ENCODE data around the gene STX3. TPM values are rescaled to one million over a fixed set of nuclear protein-coding genes. Genes with fewer than 3 reads are reported as not detected.
"Not testable (repeated sequence)": the region's sequence is repeated elsewhere in the genome, so short reads cannot be mapped to it uniquely, and the experiment has no call there.

STX3 gene
- total and polyA plus RNA-seq, 5 donors from 2014 or later: 0.44 to 3.1 (median 2.0) TPM

GRCh38 chr11:59848439-59848838 is 93.3 kb downstream of the STX3 start:
- not testable (repeated sequence) for H3K36me3 Mint-ChIP-seq; H3K4me1 Mint-ChIP-seq; H3K27me3 ChIP-seq (ENCODE audit: control insufficient read depth, insufficient read depth, low read length); H3K4me3 Mint-ChIP-seq; H3K27ac ChIP-seq (ENCODE audit: insufficient read depth, low read length, poor library complexity, severe bottlenecking); H3K27ac Mint-ChIP-seq; DNase-seq; H3K9me3 Mint-ChIP-seq; ATAC-seq (ENCODE audit: low read depth in 2 of 2); H3K36me3 ChIP-seq (ENCODE audit: control insufficient read depth, insufficient read depth, low read length); H3K4me1 ChIP-seq (ENCODE audit: control insufficient read depth, insufficient read depth, low read length, poor library complexity, severe bottlenecking); H3K9me3 ChIP-seq (ENCODE audit: control insufficient read depth in 2 of 2, low read length in 2 of 2); H3K27me3 Mint-ChIP-seq; H3K4me3 ChIP-seq (ENCODE audit: low read depth, low read length)

GRCh38 chr11:59849129-59849528 is 94.0 kb downstream of the STX3 start:
- Mint-ChIP-seq H3K36me3 (no peaks in the 10 kb centered on the region), H3K27me3 (no peaks in the 10 kb centered on the region), H3K4me3 (no peak overlapping the region), H3K27ac (no peak overlapping the region), H3K9me3 (peaks cover 0 to 5% (median 0%) of the 10 kb centered on the region in 7 donors), H3K4me1 (no peaks in the 10 kb centered on the region)
- no peak overlapping the region for H3K4me3 ChIP-seq (ENCODE audit: low read depth, low read length)
- no peaks in the 10 kb centered on the region for H3K4me1 ChIP-seq (ENCODE audit: control insufficient read depth, insufficient read depth, low read length, poor library complexity, severe bottlenecking)
- H3K9me3 ChIP-seq (ENCODE audit: control insufficient read depth in 2 of 2, low read length in 2 of 2): no peaks in the 10 kb centered on the region
- no peak for DNase-seq
- no peaks in the 10 kb centered on the region for H3K27me3 ChIP-seq (ENCODE audit: control insufficient read depth, insufficient read depth, low read length)
- H3K36me3 ChIP-seq (ENCODE audit: control insufficient read depth, insufficient read depth, low read length): no peaks in the 10 kb centered on the region
- ATAC-seq (ENCODE audit: low read depth in 2 of 2): no peak
- no peak overlapping the region for H3K27ac ChIP-seq (ENCODE audit: insufficient read depth, low read length, poor library complexity, severe bottlenecking)

GRCh38 chr11:59849551-59849950 is 94.4 kb downstream of the STX3 start:
- H3K36me3 ChIP-seq (ENCODE audit: control insufficient read depth, insufficient read depth, low read length); H3K27me3 Mint-ChIP-seq; ATAC-seq (ENCODE audit: low read depth in 2 of 2); H3K27ac ChIP-seq (ENCODE audit: insufficient read depth, low read length, poor library complexity, severe bottlenecking); H3K4me1 Mint-ChIP-seq; H3K4me1 ChIP-seq (ENCODE audit: control insufficient read depth, insufficient read depth, low read length, poor library complexity, severe bottlenecking); H3K9me3 ChIP-seq (ENCODE audit: control insufficient read depth in 2 of 2, low read length in 2 of 2); DNase-seq; H3K4me3 Mint-ChIP-seq; H3K9me3 Mint-ChIP-seq; H3K27ac Mint-ChIP-seq; H3K27me3 ChIP-seq (ENCODE audit: control insufficient read depth, insufficient read depth, low read length); H3K36me3 Mint-ChIP-seq; H3K4me3 ChIP-seq (ENCODE audit: low read depth, low read length): not testable (repeated sequence)

- not testable (repeated sequence) for H3K27me3 Mint-ChIP-seq; H3K36me3 ChIP-seq (ENCODE audit: control insufficient read depth, insufficient read depth, low read length); H3K27me3 ChIP-seq (ENCODE audit: control insufficient read depth, insufficient read depth, low read length); H3K36me3 Mint-ChIP-seq; H3K4me1 Mint-ChIP-seq; H3K4me3 Mint-ChIP-seq; H3K9me3 Mint-ChIP-seq; H3K4me3 ChIP-seq (ENCODE audit: low read depth, low read length); H3K4me1 ChIP-seq (ENCODE audit: control insufficient read depth, insufficient read depth, low read length, poor library complexity, severe bottlenecking); H3K9me3 ChIP-seq (ENCODE audit: control insufficient read depth in 2 of 2, low read length in 2 of 2); ATAC-seq (ENCODE audit: low read depth in 2 of 2); DNase-seq; H3K27ac Mint-ChIP-seq; H3K27ac ChIP-seq (ENCODE audit: insufficient read depth, low read length, poor library complexity, severe bottlenecking)
Observed at GRCh38 chr11:59851416-59851815, 96.2 kb downstream of the STX3 start.

- no peak overlapping the region for H3K4me3 Mint-ChIP-seq
- H3K9me3 Mint-ChIP-seq: peaks cover 0 to 5% (median 1%) of the 10 kb centered on the region in 7 donors
- Histone ChIP-seq H3K27me3 (ENCODE audit: control insufficient read depth, insufficient read depth, low read length) (no peaks in the 10 kb centered on the region), H3K4me1 (ENCODE audit: control insufficient read depth, insufficient read depth, low read length, poor library complexity, severe bottlenecking) (peaks cover 5% of the 10 kb centered on the region), H3K36me3 (ENCODE audit: control insufficient read depth, insufficient read depth, low read length) (no peaks in the 10 kb centered on the region), H3K4me3 (ENCODE audit: low read depth, low read length) (no peak overlapping the region), H3K27ac (ENCODE audit: insufficient read depth, low read length, poor library complexity, severe bottlenecking) (no peak overlapping the region), H3K9me3 (ENCODE audit: control insufficient read depth in 2 of 2, low read length in 2 of 2) (no peaks in the 10 kb centered on the region)
- DNase-seq (no peak), ATAC-seq (ENCODE audit: low read depth in 2 of 2) (no peak)
- no peaks in the 10 kb centered on the region for H3K36me3 Mint-ChIP-seq
- H3K27ac Mint-ChIP-seq: no peak overlapping the region
- peaks cover 4 to 16% (median 8%) of the 10 kb centered on the region in 4 donors for H3K4me1 Mint-ChIP-seq
- H3K27me3 Mint-ChIP-seq: peaks cover 4% of the 10 kb centered on the region
Observed at GRCh38 chr11:59854871-59855270, 99.7 kb downstream of the STX3 start.

Other genes starting within 250 kb of the STX3 start
- gene OR4D9, start 243.8 kb upstream of the STX3 start, total RNA-seq: not detected
- gene OR4D9, start 243.8 kb upstream of the STX3 start, polyA plus RNA-seq: not detected
- gene OSBP, start 139.6 kb upstream of the STX3 start, total RNA-seq: 50.9 TPM
- gene OSBP, start 139.6 kb upstream of the STX3 start, polyA plus RNA-seq: 10 to 100 TPM; 23.9 to 30.9 (median 27.3) TPM
- gene PATL1, start 86.3 kb upstream of the STX3 start, total RNA-seq: 63.3 TPM
- 1 to 10 TPM; 4.6 to 5.8 (median 5.3) TPM for gene PATL1, start 86.3 kb upstream of the STX3 start, polyA plus RNA-seq
- not detected for gene OR10V1, start 41.5 kb upstream of the STX3 start, total RNA-seq
- gene OR10V1, start 41.5 kb upstream of the STX3 start, polyA plus RNA-seq: not detected
- gene MRPL16, start 55.4 kb downstream of the STX3 start, total RNA-seq: 26.9 TPM
- gene MRPL16, start 55.4 kb downstream of the STX3 start, polyA plus RNA-seq: 10 to 100 TPM; 82.5 to 97.1 (median 91.3) TPM
- not detected for gene CBLIF, start 90.1 kb downstream of the STX3 start, total RNA-seq
- gene CBLIF, start 90.1 kb downstream of the STX3 start, polyA plus RNA-seq: not detected
- 1.0 TPM for gene TCN1, start 111.1 kb downstream of the STX3 start, total RNA-seq
- under 1 TPM in 1 of 4 donors, not detected in 3; 0.31 TPM for gene TCN1, start 111.1 kb downstream of the STX3 start, polyA plus RNA-seq
- gene OOSP3, start 123.4 kb downstream of the STX3 start, total RNA-seq: not detected
- gene OOSP3, start 123.4 kb downstream of the STX3 start, polyA plus RNA-seq: not detected
- gene OOSP1, start 183.1 kb downstream of the STX3 start, total RNA-seq: not detected
- gene OOSP1, start 183.1 kb downstream of the STX3 start, polyA plus RNA-seq: not detected
- not detected for gene OOSP4A, start 208.7 kb downstream of the STX3 start, total RNA-seq
- not detected for gene OOSP4A, start 208.7 kb downstream of the STX3 start, polyA plus RNA-seq